HG03175 (cell line): ENCODE data around the gene NOG.

Experiments used
- ATAC-seq: cut with Tn5 transposase; IDR thresholded peaks from one replicate; pipeline ENCODE4 v1.9.1; 2021; ENCODE audit warnings: mild to moderate bottlenecking, moderate library complexity; ENCODE audit not compliant: unreplicated experiment

NOG gene

GRCh38 chr17:56635641-56636040, 42.1 kb downstream of the NOG start:
- ATAC-seq = no peak

- no peak for ATAC-seq
Observed at GRCh38 chr17:56636265-56636664, 42.8 kb downstream of the NOG start.

GRCh38 chr17:56637254-56637653, 43.8 kb downstream of the NOG start:
- ATAC-seq = no peak

GRCh38 chr17:56638591-56639051, 45.1 kb downstream of the NOG start:
- no peak for ATAC-seq

GRCh38 chr17:56639517-56639916, 46.0 kb downstream of the NOG start:
- ATAC-seq = no peak

- no peak for ATAC-seq
Observed at GRCh38 chr17:56640116-56640515, 46.6 kb downstream of the NOG start.

GRCh38 chr17:56641373-56641772, 47.9 kb downstream of the NOG start:
- no peak for ATAC-seq

- no peak for ATAC-seq
Observed at GRCh38 chr17:56641894-56642293, 48.4 kb downstream of the NOG start.

- no peak for ATAC-seq
Observed at GRCh38 chr17:56642424-56642823, 48.9 kb downstream of the NOG start.
